ENCODE data around the gene GDPD4. TPM values are rescaled to one million over a fixed set of nuclear protein-coding genes. Genes with fewer than 3 reads are reported as not detected.

Gene GDPD4
- total and polyA plus RNA-seq, 7 donors = not detected

DNA sequence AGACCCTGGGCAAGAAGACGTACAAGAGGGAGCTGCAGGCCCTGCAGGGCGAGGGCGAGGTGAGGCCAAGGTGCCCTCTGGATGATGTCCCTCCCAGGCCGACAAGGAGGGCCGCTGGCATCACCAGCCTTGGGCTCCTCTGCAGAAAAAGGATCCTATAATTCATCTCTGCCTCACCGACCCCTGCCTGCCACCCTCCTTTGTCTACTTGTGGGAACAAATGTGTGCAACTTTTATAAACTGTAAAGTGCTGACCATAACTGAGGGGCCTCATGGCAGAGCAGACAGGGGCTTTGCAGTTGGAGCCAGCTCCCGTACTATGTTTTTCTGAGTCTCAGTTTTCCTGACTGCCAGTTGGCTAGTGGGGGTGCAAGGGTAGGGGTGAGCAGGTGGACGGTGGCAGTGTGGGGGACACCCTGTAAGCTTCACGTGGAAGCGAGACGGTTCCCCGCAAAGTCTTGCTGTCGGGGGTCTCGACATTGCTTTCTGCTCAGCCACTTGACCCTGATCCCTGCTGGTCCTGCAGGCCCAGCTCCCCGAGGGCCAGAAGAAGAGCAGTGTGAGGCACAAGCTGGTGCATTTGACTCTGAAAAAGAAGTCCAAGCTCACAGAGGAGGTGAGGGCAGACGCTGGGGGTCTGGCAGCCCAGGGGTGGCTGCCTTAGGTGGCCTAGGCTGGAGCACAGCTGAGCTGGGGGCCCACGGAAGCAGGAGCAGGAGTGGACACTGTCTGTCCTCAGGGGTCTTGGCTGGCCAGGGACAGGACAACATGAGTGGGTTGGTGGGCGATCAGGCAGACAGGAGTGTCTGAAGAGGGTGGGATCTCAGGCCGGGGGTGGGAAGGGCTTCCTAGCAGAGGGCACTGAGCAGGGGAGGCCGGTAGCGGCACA, 118.7 kb downstream of the GDPD4 start:
- intact Hi-C loops (cut with DNase I) = no loop called here

GRCh38 chr11:77181799-77182541, 119.5 kb downstream of the GDPD4 start:
- intact Hi-C loops (cut with DNase I) = no loop called here
- H3K4me3 ChIP-seq = no peak overlapping the region
- 89 to 91% methylated on average over 22 of the region's 22 CpGs for whole genome bisulfite sequencing, 2 donors
- TF ChIP-seq POLR2A (IDR thresholded peaks at IDR 0.05) = no peak
- no peak for TF ChIP-seq POLR2AphosphoS5 (IDR thresholded peaks at IDR 0.05)
- TF ChIP-seq, protein P1, sequence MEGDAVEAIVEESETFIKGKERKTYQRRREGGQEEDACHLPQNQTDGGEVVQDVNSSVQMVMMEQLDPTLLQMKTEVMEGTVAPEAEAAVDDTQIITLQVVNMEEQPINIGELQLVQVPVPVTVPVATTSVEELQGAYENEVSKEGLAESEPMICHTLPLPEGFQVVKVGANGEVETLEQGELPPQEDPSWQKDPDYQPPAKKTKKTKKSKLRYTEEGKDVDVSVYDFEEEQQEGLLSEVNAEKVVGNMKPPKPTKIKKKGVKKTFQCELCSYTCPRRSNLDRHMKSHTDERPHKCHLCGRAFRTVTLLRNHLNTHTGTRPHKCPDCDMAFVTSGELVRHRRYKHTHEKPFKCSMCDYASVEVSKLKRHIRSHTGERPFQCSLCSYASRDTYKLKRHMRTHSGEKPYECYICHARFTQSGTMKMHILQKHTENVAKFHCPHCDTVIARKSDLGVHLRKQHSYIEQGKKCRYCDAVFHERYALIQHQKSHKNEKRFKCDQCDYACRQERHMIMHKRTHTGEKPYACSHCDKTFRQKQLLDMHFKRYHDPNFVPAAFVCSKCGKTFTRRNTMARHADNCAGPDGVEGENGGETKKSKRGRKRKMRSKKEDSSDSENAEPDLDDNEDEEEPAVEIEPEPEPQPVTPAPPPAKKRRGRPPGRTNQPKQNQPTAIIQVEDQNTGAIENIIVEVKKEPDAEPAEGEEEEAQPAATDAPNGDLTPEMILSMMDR (IDR thresholded peaks at IDR 0.05) = no peak
- TF ChIP-seq EP300 (IDR thresholded peaks at IDR 0.05) = no peak
- no peaks in the 10 kb centered on the region for H3K27me3 ChIP-seq
- no peak for DNase-seq
- H3K36me3 ChIP-seq = no peaks in the 10 kb centered on the region
- no peaks in the 10 kb centered on the region for H3K9me3 ChIP-seq
- H3K4me1 ChIP-seq = no peaks in the 10 kb centered on the region
- no peak overlapping the region for H3K27ac ChIP-seq

More for the DNA sequence above, 118.7 kb downstream of the GDPD4 start:
- H3K9me3 ChIP-seq = no peaks in the 10 kb centered on the region
- no peak for DNase-seq
- no peaks in the 10 kb centered on the region for H3K27me3 ChIP-seq
- H3K4me1 ChIP-seq = no peaks in the 10 kb centered on the region
- H3K4me3 ChIP-seq = no peak overlapping the region
- no peak for TF ChIP-seq EP300 (IDR thresholded peaks at IDR 0.05)
- no peak for TF ChIP-seq POLR2A (IDR thresholded peaks at IDR 0.05)
- TF ChIP-seq, protein P1 (IDR thresholded peaks at IDR 0.05) = no peak
- no peak for TF ChIP-seq POLR2AphosphoS5 (IDR thresholded peaks at IDR 0.05)
- WGBS, 2 donors = 91 to 93% methylated on average over 21 of the region's 21 CpGs
- no peaks in the 10 kb centered on the region for H3K36me3 ChIP-seq
- H3K27ac ChIP-seq = no peak overlapping the region

DNA sequence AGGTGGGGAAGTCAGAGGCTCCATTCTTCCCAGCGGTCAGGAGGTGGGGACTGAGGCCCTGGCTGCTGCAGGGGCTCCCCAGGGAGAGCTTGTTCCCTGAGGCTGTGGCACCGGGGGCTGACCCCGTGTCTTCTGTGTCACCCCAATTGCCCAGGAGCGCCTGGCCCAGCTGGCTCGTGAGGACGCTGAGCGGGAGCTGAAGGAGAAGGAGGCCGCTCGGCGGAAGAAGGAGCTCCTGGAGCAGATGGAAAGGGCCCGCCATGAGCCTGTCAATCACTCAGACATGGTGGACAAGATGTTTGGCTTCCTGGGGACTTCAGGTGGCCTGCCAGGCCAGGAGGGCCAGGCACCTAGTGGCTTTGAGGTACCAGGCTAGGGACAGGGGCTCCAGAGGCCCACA, 120.3 kb downstream of the GDPD4 start:
- WGBS, 2 donors = 90 to 95% methylated on average over 11 of the region's 11 CpGs

DNA sequence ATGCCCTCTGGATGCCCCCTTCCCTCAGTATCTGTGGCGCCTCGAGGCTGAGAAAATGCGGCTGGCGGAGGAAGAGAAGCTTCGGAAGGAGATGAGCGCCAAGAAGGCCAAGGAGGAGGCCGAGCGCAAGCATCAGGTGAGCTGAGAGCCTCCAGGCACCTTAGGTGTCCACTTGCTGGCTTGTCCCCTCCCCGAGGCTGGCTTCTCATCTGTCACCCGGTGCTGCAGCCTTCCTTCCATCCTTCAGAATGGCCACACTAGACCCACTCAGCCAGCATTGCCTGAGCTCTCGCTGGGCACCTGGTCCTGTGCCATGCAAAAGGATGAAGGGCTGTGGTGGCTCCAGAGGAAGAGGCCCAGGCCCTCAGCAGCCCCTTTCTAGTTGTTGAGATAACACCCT, 121.1 kb downstream of the GDPD4 start:
- DNase-seq = no peak
- no peak overlapping the region for H3K27ac ChIP-seq
- H3K27me3 ChIP-seq = no peaks in the 10 kb centered on the region
- TF ChIP-seq POLR2A (IDR thresholded peaks at IDR 0.05) = no peak
- TF ChIP-seq POLR2AphosphoS5 (IDR thresholded peaks at IDR 0.05) = no peak
- TF ChIP-seq EP300 (IDR thresholded peaks at IDR 0.05) = no peak
- TF ChIP-seq, protein P1 (IDR thresholded peaks at IDR 0.05) = no peak
- H3K9me3 ChIP-seq = no peaks in the 10 kb centered on the region
- no peaks in the 10 kb centered on the region for H3K4me1 ChIP-seq
- WGBS, 2 donors = 90 to 91% methylated on average over 11 of the region's 11 CpGs
- no peaks in the 10 kb centered on the region for H3K36me3 ChIP-seq
- intact Hi-C loops (cut with DNase I) = no loop called here
- no peak overlapping the region for H3K4me3 ChIP-seq

More for the DNA sequence above, 120.3 kb downstream of the GDPD4 start:
- no peak for DNase-seq
- Histone ChIP-seq H3K36me3 (no peaks in the 10 kb centered on the region), H3K9me3 (no peaks in the 10 kb centered on the region), H3K4me3 (no peak overlapping the region), H3K27me3 (no peaks in the 10 kb centered on the region), H3K27ac (no peak overlapping the region), H3K4me1 (no peaks in the 10 kb centered on the region)
- TF ChIP-seq POLR2AphosphoS5 (IDR thresholded peaks at IDR 0.05) (no peak), POLR2A (IDR thresholded peaks at IDR 0.05) (no peak), EP300 (IDR thresholded peaks at IDR 0.05) (no peak)
- TF ChIP-seq, protein P1 (IDR thresholded peaks at IDR 0.05) = no peak
- intact Hi-C loops (cut with DNase I) = no loop called here

All from sigmoid colon (tissue), 7 donors.